ENCODE data around the gene CTNND2.
"Not testable (repeated sequence)": the region's sequence is repeated elsewhere in the genome, so short reads cannot be mapped to it uniquely, and the experiment has no call there.

Gene CTNND2

GRCh38 chr5:11655681-11656080 is 248.6 kb downstream of the CTNND2 start:
- DNase-seq, result no peak

GRCh38 chr5:11650936-11651335 is 253.3 kb downstream of the CTNND2 start:
- DNase-seq, result no peak

GRCh38 chr5:11646141-11646540 is 258.1 kb downstream of the CTNND2 start:
- DNase-seq, result no peak

- DNase-seq, result no peak
These were observed 261.8 kb downstream of the CTNND2 start for GRCh38 chr5:11642438-11642837.

GRCh38 chr5:11640158-11640873 is 263.9 kb downstream of the CTNND2 start:
- DNase-seq, result no peak

- no peak for DNase-seq
These were observed 281.5 kb downstream of the CTNND2 start for GRCh38 chr5:11622785-11623184.

- no peak for DNase-seq
These were observed 284.1 kb downstream of the CTNND2 start for GRCh38 chr5:11620172-11620571.

- DNase-seq, result peak; percentile 41
These were observed 284.8 kb downstream of the CTNND2 start for GRCh38 chr5:11619339-11620024.

- no peak for DNase-seq
These were observed 287.2 kb downstream of the CTNND2 start for GRCh38 chr5:11617080-11617479.

- DNase-seq, result not testable (repeated sequence)
These were observed 287.6 kb downstream of the CTNND2 start for GRCh38 chr5:11616624-11617023.

GRCh38 chr5:11611011-11611410 is 293.2 kb downstream of the CTNND2 start:
- no peak for DNase-seq

- peak; percentile 63 for DNase-seq
These were observed 294.5 kb downstream of the CTNND2 start for GRCh38 chr5:11609570-11610303.

- no peak for DNase-seq
These were observed 295.7 kb downstream of the CTNND2 start for GRCh38 chr5:11608530-11608929.

- no peak for DNase-seq
These were observed 296.2 kb downstream of the CTNND2 start for GRCh38 chr5:11607944-11608483.

GRCh38 chr5:11602298-11602697 is 301.9 kb downstream of the CTNND2 start:
- no peak for DNase-seq

GRCh38 chr5:11599499-11599898 is 304.7 kb downstream of the CTNND2 start:
- DNase-seq, result no peak

GRCh38 chr5:11596657-11597071 is 307.6 kb downstream of the CTNND2 start:
- DNase-seq, result no peak

- no peak for DNase-seq
These were observed 308.1 kb downstream of the CTNND2 start for GRCh38 chr5:11596185-11596584.

GRCh38 chr5:11595045-11595444 is 309.2 kb downstream of the CTNND2 start:
- peak; percentile 70 for DNase-seq

GRCh38 chr5:11594021-11594420 is 310.2 kb downstream of the CTNND2 start:
- no peak for DNase-seq

GRCh38 chr5:11590475-11590874 is 313.8 kb downstream of the CTNND2 start:
- no peak for DNase-seq

GRCh38 chr5:11588803-11589202 is 315.4 kb downstream of the CTNND2 start:
- peak; percentile 56 for DNase-seq

- DNase-seq, result no peak
These were observed 320.2 kb downstream of the CTNND2 start for GRCh38 chr5:11584017-11584416.

- no peak for DNase-seq
These were observed 324.9 kb downstream of the CTNND2 start for GRCh38 chr5:11579351-11579750.
